ENCODE measurements around the gene STAT2. TPM values are rescaled to one million over a fixed set of nuclear protein-coding genes. Genes with fewer than 3 reads are reported as not detected.

STAT2 gene
- total and polyA plus RNA-seq, 2 experiments from 2014 or later = 15.6 to 67.9 TPM

DNA sequence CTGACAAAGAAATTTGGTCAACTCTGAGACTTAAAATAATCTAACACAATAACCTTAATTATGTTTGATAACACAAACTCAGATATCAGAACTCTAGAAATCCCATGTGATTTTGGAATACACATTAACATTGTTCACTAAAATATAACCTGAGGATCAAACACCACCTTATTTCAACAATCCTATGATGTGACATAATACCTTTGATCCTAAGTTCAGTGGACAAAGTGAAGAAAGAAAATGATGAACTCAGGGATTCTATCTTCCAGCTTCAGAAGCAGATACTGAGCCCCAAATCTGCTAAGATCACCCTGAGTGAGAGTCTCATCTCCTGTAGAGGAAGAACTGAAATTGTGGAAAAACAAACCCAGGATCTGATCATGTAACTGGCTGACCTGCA, 38.4 kb upstream of the STAT2 start:
- no peaks in the 10 kb centered on the region for H3K4me1 Mint-ChIP-seq
- DNase-seq (ENCODE audit: low spot score) = no peak
- Histone ChIP-seq H3K9me2 (ENCODE audit: insufficient read depth) (peaks cover 18% of the 10 kb centered on the region; the same call in 1 of the 2 replicates), H3K27me3 (ENCODE audit: insufficient read depth) (no peaks in the 10 kb centered on the region), H3K4me1 (ENCODE audit: insufficient read depth) (no peaks in the 10 kb centered on the region), H3K4me2 (no peak overlapping the region), H4K20me1 (replicated peaks; ENCODE audit: insufficient read depth) (no peaks in the 10 kb centered on the region), H2AFZ (no peak overlapping the region), H3K36me3 (ENCODE audit: insufficient read depth) (no peaks in the 10 kb centered on the region), H3K79me2 (replicated peaks; ENCODE audit: insufficient read depth) (no peaks in the 10 kb centered on the region), H3K27ac (ENCODE audit: low read depth) (no peak overlapping the region), H3F3A (replicated peaks; ENCODE audit: low read depth) (no peaks in the 10 kb centered on the region), H3K4me3 (no peak overlapping the region)
- ATAC-seq = no peak
- peaks cover 2% of the 10 kb centered on the region for H3K27me3 Mint-ChIP-seq (ENCODE audit: insufficient read depth, low read depth, poor library complexity)
- TF ChIP-seq ZNF331 (CRISPR knock-in tag; IDR thresholded peaks at IDR 0.05; ENCODE audit: low read depth) = no peak
- no peak for TF ChIP-seq ZNF114 (CRISPR knock-in tag; IDR thresholded peaks at IDR 0.05)
- no peak for TF ChIP-seq EZH2 (IDR thresholded peaks at IDR 0.05; ENCODE audit: low read depth, unreplicated experiment)
- TF ChIP-seq EZH2phosphoT487 (IDR thresholded peaks at IDR 0.05; ENCODE audit: unreplicated experiment) = no peak
- H3K27ac Mint-ChIP-seq = no peak overlapping the region
- peaks cover 24% of the 10 kb centered on the region for H3K9me3 Mint-ChIP-seq
- peaks cover 2% of the 10 kb centered on the region; the same call in 1 of the 3 replicates for H3K36me3 Mint-ChIP-seq (ENCODE audit: low read depth)
- H3K4me3 Mint-ChIP-seq = no peak overlapping the region

DNA sequence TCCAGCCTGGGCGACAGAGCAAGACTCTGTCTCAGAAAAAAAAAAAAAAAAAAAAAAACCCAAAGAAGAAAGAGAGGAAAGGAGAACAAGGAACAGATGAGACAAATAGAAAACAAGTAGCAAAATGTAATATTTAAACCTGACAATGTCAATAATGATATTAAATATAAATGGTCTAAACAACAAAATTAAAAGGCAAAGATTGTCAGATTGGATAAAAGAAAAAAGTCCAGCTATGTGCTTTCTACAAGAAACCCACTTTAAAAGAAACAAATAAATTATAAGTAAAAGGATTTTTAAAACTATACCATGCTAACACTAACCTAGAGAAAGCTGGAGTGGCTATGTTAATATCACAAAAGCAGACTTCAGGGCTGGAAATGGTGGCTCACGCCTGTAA, 32.4 kb upstream of the STAT2 start:
- Histone ChIP-seq H3K36me3 (ENCODE audit: insufficient read depth) (no peaks in the 10 kb centered on the region), H3K4me3 (no peak overlapping the region), H3K4me1 (ENCODE audit: insufficient read depth) (0 out of 2 replicates have a peak, but pooled peaks cover 4% of the 10 kb centered on the region), H4K20me1 (replicated peaks; ENCODE audit: insufficient read depth) (no peaks in the 10 kb centered on the region), H3K27ac (ENCODE audit: low read depth) (no peak overlapping the region), H2AFZ (no peak overlapping the region), H3F3A (replicated peaks; ENCODE audit: low read depth) (no peaks in the 10 kb centered on the region), H3K79me2 (replicated peaks; ENCODE audit: insufficient read depth) (no peaks in the 10 kb centered on the region), H3K27me3 (ENCODE audit: insufficient read depth) (no peaks in the 10 kb centered on the region), H3K4me2 (no peak overlapping the region), H3K9me2 (ENCODE audit: insufficient read depth) (peaks cover 2% of the 10 kb centered on the region; the same call in 1 of the 2 replicates)
- Mint-ChIP-seq H3K27ac (no peak overlapping the region), H3K36me3 (ENCODE audit: low read depth) (no peaks in the 10 kb centered on the region), H3K4me3 (no peak overlapping the region), H3K27me3 (ENCODE audit: insufficient read depth, low read depth, poor library complexity) (peaks cover 2% of the 10 kb centered on the region), H3K9me3 (peaks cover 6% of the 10 kb centered on the region; the same call in 2 of the 3 replicates), H3K4me1 (peaks cover 2% of the 10 kb centered on the region; the same call in 2 of the 3 replicates)
- DNase-seq (ENCODE audit: low spot score) (no peak), ATAC-seq (no peak)
- TF ChIP-seq ZNF114 (CRISPR knock-in tag; IDR thresholded peaks at IDR 0.05) (no peak), NANOG (IDR thresholded peaks at IDR 0.05; ENCODE audit: borderline replicate concordance) (no peak), ZNF331 (CRISPR knock-in tag; IDR thresholded peaks at IDR 0.05; ENCODE audit: low read depth) (no peak), EZH2phosphoT487 (IDR thresholded peaks at IDR 0.05; ENCODE audit: unreplicated experiment) (no peak), JUNB (IDR thresholded peaks at IDR 0.05; ENCODE audit: unreplicated experiment) (no peak), STAT1 (IDR thresholded peaks at IDR 0.05; ENCODE audit: unreplicated experiment) (no peak), EZH2 (IDR thresholded peaks at IDR 0.05; ENCODE audit: low read depth, unreplicated experiment) (no peak), CREB1 (CRISPR knock-in tag; IDR thresholded peaks at IDR 0.05; ENCODE audit: low read depth) (no peak)
- TF ChIP-seq, protein P1, sequence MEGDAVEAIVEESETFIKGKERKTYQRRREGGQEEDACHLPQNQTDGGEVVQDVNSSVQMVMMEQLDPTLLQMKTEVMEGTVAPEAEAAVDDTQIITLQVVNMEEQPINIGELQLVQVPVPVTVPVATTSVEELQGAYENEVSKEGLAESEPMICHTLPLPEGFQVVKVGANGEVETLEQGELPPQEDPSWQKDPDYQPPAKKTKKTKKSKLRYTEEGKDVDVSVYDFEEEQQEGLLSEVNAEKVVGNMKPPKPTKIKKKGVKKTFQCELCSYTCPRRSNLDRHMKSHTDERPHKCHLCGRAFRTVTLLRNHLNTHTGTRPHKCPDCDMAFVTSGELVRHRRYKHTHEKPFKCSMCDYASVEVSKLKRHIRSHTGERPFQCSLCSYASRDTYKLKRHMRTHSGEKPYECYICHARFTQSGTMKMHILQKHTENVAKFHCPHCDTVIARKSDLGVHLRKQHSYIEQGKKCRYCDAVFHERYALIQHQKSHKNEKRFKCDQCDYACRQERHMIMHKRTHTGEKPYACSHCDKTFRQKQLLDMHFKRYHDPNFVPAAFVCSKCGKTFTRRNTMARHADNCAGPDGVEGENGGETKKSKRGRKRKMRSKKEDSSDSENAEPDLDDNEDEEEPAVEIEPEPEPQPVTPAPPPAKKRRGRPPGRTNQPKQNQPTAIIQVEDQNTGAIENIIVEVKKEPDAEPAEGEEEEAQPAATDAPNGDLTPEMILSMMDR (conservative IDR thresholded peaks at IDR 0.05; ENCODE audit: low read depth in 2 of 2) = no peak
- TF ChIP-seq, protein P2, sequence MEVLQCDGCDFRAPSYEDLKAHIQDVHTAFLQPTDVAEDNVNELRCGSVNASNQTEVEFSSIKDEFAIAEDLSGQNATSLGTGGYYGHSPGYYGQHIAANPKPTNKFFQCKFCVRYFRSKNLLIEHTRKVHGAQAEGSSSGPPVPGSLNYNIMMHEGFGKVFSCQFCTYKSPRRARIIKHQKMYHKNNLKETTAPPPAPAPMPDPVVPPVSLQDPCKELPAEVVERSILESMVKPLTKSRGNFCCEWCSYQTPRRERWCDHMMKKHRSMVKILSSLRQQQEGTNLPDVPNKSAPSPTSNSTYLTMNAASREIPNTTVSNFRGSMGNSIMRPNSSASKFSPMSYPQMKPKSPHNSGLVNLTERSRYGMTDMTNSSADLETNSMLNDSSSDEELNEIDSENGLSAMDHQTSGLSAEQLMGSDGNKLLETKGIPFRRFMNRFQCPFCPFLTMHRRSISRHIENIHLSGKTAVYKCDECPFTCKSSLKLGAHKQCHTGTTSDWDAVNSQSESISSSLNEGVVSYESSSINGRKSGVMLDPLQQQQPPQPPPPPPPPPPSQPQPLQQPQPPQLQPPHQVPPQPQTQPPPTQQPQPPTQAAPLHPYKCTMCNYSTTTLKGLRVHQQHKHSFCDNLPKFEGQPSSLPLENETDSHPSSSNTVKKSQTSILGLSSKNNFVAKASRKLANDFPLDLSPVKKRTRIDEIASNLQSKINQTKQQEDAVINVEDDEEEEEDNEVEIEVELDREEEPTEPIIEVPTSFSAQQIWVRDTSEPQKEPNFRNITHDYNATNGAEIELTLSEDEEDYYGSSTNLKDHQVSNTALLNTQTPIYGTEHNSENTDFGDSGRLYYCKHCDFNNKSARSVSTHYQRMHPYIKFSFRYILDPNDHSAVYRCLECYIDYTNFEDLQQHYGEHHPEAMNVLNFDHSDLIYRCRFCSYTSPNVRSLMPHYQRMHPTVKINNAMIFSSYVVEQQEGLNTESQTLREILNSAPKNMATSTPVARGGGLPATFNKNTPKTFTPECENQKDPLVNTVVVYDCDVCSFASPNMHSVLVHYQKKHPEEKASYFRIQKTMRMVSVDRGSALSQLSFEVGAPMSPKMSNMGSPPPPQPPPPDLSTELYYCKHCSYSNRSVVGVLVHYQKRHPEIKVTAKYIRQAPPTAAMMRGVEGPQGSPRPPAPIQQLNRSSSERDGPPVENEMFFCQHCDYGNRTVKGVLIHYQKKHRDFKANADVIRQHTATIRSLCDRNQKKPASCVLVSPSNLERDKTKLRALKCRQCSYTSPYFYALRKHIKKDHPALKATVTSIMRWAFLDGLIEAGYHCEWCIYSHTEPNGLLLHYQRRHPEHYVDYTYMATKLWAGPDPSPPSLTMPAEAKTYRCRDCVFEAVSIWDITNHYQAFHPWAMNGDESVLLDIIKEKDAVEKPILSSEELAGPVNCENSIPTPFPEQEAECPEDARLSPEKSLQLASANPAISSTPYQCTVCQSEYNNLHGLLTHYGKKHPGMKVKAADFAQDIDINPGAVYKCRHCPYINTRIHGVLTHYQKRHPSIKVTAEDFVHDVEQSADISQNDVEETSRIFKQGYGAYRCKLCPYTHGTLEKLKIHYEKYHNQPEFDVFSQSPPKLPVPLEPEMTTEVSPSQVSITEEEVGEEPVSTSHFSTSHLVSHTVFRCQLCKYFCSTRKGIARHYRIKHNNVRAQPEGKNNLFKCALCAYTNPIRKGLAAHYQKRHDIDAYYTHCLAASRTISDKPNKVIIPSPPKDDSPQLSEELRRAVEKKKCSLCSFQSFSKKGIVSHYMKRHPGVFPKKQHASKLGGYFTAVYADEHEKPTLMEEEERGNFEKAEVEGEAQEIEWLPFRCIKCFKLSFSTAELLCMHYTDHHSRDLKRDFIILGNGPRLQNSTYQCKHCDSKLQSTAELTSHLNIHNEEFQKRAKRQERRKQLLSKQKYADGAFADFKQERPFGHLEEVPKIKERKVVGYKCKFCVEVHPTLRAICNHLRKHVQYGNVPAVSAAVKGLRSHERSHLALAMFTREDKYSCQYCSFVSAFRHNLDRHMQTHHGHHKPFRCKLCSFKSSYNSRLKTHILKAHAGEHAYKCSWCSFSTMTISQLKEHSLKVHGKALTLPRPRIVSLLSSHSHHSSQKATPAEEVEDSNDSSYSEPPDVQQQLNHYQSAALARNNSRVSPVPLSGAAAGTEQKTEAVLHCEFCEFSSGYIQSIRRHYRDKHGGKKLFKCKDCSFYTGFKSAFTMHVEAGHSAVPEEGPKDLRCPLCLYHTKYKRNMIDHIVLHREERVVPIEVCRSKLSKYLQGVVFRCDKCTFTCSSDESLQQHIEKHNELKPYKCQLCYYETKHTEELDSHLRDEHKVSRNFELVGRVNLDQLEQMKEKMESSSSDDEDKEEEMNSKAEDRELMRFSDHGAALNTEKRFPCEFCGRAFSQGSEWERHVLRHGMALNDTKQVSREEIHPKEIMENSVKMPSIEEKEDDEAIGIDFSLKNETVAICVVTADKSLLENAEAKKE (CRISPR knock-in tag; IDR thresholded peaks at IDR 0.05) = no peak
- TF ChIP-seq, protein P3, sequence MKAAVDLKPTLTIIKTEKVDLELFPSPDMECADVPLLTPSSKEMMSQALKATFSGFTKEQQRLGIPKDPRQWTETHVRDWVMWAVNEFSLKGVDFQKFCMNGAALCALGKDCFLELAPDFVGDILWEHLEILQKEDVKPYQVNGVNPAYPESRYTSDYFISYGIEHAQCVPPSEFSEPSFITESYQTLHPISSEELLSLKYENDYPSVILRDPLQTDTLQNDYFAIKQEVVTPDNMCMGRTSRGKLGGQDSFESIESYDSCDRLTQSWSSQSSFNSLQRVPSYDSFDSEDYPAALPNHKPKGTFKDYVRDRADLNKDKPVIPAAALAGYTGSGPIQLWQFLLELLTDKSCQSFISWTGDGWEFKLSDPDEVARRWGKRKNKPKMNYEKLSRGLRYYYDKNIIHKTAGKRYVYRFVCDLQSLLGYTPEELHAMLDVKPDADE (IDR thresholded peaks at IDR 0.05) = no peak

Measured in GM23338 (cell line).